Stimulated activated naive CD4-positive, alpha-beta T cell (primary cell): ENCODE measurements around the gene SPTBN5.

Experiments used
- DNase-seq, 6 experiments: peaks; one replicate each; lab custom pipeline; 2025; lab: John Stamatoyannopoulos, UW

SPTBN5 gene

DNA sequence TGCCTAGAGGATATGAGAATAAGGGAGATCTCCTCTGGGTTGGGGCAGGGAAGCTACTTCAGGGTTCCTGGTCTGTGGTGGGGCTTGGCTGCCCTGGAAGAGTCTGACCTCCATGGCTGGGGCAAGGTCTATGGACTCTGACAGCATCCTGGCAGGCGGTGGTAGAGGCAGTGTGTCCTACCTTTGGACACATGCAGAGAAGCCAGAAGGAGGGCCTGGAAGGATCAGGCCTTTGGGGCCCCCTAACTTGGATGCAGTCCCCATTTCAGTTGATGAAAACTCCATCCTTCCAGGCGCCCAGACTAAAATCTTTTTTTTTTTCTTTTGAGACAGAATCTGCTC, 10.4 kb downstream of the SPTBN5 start:
- no peak for DNase-seq

DNA sequence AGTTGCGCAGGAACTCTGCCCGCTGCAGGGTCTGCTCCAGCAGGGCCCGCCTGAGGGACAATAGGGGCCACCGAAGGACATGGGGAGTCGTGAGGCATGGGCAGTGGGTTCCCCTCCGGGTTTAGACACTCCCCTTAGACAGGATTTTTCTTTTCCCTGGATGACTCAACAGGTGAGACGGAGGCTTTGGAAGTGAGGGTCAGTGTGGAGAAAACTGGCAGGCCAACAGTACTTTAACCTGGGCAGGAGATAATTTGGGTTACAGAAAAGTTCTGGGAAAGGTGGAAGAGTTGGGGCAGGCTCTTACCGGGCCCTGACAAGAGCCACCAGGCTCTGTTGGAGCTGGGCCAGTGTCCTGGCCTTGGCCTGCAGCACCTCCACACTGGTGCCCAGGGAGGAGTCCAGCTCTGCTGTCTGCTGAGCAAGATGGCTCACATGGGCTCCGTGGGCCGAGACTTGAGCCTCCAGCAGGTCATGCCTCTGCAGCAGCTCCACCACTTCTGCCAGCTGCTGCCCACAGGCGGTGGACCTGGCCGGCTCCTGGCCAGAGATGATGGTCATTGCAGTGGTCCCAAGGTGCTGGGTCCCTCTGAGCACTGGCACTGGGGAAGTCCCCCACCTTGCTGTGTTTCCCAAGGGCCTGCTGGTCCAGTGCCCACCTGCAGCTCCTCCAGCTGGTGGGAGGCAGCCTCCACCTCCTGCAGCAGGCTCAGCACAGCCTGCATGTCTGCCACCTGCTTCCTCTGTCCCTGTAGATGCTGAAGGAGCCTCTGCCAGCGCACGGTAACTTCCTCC, 11.0 kb downstream of the SPTBN5 start:
- no peak for DNase-seq

DNA sequence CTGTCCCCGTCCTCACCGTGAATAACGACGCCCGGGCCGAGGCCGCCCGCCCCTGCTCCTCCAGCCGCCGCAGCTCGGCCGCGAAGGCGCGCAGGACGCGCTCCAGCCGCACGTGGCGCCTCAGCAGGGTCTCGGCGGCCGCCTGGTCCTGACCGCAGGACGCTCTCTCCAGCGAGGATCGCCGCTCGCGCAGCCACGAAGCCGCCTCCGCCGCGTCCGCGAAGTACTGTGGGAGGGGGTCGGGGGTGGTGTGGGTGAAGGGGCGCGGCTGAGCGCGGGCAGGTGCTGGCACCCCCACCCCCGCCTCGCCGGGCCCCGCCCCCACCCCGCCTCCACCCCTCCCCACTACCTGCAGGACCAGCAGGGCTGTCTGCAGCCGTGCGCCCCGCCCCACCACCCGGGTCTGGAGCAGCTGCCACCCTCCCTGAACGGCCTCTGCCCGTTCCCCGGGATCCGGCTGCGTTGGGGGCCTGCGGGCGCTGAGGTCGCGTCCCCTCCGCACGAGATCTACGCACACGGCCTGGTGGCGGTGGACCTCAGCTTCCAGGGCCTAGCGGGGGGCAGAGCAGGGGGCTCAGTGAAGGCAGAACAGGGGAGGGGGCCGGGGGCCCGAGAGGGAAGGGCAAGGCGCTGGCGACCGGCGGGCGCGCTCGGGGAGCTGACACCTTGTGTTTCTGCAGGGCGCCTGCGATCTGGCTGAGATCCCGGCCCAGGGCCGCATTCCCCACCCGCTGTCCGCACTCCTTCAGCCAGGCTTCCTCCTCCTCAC, 11.7 kb downstream of the SPTBN5 start:
- no peak for DNase-seq

DNA sequence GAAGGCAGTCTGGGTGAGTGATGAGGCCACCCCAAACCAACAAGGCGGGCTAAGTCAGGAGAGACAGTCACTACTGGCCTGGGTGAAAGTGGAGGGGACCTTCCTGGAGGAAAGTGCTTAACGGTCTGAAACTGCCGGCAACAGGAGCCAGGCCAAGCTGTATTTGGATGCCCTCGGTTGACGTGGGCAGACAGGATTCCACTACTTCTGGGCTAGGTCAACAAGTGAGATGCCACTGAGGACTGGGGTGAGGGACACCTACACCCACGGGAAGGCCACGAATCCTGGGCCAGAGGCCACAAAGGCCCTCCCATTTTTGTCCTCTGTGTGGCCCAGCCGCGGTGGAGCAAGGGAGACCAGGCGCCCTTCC, 12.3 kb downstream of the SPTBN5 start:
- no peak for DNase-seq

DNA sequence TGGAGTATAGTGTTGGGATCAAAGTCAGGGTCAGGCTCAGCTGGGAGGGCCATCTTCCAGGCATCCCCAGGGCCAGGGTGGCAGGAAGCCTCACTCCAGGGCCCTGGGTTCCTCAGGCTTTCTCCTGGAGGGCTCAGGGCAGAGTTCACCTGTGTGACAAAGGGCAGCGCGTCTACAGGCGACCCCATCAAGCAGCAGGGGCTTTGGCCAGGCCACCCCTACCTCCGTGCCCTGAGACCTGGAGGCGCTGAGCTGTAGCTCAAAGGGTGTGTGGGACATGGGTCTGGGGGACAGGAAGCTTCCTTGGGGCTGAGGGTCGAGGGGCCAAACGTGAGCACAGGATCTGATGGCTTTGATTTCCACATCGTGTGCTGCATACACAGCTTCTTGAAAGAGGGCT, 12.8 kb downstream of the SPTBN5 start:
- DNase-seq = no peak

DNA sequence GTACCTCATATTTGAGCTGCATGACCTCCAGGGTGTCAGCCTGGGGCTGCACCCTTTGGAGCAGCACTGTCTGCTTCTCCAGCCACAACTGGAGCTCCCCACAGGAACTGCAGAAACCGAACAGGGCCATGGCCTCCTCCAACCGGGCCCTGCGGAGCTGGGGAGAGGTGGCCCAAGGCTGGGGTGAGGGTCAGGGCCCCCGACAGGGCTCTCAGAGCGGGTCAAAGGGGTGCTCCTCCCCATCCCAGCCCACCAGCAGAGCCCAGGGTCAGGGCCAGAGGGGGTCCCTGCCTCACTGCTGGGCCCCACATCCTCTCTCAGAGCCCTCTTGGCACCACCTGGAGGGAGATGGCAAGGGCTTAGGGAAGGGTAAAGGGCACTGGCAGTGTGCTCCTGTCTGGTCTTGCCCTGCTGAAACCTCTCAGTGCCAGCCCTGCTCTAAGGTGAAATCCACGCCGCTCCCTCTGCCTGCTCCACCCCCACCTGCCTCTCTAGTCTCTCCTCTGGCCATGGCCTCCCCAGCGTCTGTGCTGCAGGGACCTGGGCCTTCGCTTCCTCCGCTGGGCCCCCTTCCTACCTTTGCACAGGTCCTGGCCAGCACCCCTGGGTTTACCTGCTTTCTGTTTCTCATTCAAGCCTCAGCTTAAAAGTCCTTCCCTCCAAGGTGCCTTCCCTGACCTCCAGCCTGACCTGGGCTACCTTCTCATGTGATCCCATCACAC, 13.5 kb downstream of the SPTBN5 start:
- DNase-seq = no peak

DNA sequence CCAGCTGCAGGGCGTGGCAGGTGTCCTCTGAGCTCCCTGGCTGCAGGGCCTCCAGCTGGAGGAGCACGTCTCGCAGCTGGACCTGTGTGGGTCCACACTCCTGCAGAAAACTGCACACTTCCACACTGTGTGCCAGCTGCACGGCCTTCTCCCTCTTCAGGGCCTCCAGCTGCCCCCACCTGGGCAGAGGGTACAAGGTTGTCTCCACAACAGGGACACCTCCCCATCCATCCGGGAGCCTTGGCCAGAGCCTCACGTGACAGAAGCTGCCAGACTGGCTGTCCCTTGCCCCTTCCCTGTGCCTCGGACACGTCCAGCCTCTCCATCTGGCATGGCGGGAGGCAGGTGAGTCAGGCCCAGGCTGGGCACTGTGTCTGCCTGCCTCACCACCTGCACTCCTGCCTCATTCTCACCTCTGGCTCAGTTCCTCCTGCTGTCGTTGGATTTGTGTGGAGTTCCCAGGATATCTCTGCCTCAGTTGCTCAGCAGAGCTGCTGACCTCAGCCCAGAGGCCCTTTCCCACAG, 14.5 kb downstream of the SPTBN5 start:
- no peak for DNase-seq

DNA sequence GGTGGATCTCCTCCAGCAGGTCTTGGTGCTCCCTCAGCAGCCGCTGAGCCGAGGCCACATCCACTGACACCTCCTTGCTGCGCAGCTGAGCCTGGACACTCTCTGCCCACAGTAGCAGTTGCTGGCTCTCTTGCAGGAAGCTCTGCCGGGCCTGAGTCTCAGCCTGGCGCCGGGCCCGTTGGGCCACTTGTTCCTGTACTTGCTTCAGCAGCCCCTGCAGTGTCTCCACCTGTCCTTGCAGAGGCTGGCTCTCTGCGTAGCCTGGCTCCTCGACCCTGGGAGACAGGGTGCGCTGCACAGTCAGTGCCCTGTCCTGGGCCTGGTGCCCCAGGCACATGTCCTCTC, 15.5 kb downstream of the SPTBN5 start:
- no peak for DNase-seq

DNA sequence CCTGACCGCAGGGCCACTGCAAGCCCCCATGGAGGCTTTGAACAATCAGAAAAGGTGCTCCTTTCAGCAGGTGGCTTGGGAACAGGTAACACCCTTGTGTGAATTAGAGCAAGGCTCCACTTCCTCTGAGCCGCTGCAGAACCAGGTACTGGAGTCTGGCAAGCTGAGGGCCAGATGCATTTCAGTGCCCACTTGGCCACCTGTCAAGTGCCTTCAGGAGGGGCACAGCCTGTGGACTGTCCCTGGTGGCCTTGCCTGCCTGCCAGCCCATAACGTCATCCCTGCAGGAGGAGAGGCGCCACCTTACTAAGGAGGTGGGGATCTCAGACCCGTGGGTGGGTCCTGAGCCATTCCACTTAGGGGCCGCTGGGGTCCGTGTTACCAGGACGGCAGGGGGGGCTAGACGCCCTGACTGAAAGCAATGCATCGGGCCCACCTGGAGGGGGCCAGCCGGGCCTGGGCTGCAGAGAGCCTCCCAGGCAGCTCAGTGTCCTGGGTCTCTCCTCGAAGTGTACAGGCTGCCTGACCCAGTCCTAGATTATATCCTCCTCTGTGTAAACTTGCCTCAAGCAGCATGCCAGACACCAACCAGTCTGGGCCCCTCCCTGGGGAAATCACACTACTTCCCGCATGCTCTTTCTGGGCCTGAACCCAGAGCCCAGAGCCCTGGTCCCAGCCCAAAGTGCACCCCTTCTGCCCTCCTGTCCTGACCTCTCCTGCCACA, 16.1 kb downstream of the SPTBN5 start:
- DNase-seq = no peak

DNA sequence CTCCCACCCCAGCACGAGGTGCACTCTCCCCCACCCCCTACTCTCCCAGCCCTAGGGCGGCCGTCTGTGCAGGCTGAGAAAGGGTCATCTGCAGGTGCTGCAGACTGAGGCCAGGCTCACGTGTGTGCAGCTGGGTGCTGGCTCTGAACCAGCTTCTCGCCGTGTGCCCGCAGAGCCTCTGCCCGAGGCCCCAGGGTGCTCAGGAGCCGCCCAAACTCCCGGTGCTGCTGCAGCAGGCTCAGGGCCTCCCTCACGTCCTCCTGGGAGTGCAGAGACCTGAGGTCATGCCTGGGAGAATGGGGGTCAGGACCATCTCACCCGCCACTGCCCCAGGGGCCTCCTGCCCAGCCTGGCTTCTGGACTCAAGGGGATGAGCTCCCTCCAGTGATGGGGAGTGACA, 17.2 kb downstream of the SPTBN5 start:
- no peak for DNase-seq

DNA sequence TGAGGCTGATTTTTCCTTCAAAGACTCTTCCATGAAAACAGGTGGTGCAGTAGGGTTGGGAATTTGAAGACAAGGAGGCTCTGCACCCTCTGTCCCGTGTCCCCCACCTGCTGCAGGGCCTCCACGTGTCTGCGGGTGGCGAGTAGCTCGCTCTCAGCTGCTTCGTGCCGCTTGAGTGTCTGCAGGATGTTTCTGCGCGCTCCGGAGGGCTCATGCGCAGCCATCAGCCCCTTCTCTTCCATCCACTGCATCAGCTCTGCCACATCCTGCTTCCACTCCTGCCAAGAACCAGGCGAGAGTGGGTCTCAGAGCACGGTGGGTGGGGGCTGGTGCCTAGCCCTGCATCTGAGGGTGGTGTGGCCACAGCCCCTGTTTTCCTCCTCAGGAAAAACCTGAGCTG, 17.8 kb downstream of the SPTBN5 start:
- DNase-seq = no peak

DNA sequence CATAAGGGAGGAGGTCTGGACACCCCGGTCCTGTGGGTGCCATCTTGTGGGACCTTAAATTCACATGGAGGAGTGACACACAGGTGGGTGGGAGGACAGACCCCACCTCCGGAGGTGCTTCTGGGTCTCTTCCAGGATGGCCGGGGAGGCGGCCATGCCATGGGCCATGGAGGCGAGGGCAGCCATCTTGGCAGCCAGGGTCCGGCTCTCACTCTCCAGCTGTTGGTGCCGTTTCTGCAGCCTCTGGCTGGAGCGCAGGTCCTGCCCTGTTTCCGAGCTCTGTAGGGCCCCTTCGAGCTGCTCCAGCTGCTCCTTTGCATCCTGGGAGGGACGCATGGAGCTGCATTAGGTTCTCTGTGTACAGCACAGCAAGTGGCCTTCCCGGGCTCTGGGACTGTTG, 19.1 kb downstream of the SPTBN5 start:
- DNase-seq = no peak

DNA sequence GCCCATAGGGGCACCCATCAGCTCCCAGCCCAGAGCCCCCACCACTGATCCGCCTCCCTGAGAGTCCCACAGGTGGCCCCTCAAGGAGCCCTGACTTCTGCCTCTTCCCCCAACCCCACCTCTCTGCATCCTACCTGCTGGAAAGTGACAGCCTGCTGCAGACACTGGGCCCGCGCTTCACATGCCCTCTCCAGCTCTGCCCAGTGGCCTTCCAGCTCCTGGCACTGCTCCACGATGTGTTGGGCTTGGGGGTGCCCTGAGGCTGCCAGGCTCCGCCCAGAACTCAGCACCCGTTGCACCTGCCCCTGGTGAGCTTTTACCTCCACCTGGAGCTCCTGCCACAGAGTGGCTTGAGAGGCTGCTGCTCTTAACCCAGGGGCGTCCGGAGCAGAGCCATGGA, 20.1 kb downstream of the SPTBN5 start:
- DNase-seq = no peak

DNA sequence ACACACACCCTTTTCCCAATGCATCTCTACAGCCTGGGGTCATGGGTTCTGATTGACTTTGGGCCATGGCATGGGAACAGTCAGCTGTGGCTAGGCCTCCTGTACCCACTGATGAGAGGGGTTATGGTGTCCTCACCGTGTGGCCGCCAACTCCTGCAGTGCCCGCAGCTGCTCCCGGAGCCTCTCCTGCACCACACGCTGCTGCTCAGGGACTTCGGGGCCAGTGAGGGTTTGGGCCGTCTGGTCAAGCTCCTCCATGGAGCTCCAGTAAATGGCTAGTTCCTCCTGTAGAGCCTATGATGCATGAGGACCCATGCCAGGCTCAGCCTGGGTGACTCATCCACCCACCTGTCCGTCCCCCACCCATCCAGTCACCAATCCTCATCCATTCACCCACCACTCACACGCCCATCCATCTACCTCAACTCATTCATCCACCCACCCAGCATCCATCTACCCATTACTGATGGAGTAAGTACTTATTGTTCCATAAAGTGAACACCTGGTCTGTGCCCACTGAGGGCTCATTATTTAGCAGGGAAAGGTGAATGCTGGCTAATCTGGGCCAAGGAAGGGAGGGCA, 21.6 kb downstream of the SPTBN5 start:
- no peak for DNase-seq

DNA sequence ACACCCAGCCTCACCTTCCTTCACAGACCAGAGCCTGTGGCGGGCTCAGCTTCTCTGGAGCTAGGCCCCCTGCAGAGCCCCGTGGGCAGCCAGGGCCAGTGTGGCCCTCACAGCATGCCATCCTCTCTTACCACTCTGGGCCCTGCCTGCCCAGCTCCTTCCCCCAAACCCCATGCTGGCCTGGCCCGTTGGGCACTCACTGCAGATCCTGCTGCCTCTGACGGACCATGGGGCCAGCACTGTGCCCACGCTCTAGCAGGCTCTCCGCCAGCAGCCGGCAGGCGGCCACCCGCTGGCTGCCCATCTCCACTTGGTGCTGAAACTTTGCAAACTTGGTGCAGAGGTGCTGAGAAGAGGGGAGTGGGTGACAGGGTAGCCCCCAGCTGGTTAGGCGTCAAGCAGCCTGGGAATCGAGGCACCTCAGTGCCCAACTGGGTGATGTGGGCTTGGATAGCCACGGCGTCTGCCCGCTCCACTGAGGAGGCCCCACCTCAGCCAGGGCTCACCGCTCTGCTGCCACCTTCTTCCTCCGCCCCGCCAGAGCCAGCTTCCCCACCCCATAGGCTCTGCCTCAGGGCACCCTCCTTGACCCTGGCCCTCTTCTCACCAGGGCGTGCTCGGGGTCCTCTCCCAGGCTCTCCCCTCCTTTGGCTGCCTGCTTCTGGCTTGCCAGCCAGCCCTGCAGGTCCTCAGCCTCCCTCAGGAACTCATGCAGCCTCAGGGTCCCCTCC, 22.5 kb downstream of the SPTBN5 start:
- DNase-seq = no peak

DNA sequence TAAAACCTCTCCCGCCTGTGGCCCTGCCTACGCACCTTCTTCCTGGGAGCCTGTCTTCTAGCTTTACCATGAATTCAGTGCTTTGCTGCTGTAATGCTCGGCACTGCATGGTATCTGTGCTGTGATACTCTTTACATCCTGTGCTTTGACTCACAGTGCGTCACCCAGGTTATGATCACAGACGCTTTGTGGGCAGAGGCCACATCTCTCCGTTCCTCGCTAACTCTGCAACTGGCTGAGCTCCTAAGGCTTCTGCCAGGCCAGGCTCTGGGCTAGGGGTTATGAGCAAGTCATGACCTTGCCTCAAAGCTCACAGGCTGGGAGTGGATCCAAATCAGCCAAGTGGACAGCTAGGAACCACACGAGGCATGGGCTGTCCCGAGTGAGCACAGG, 23.2 kb downstream of the SPTBN5 start:
- DNase-seq = peak; percentile 10 to 61 (median 41)

DNA sequence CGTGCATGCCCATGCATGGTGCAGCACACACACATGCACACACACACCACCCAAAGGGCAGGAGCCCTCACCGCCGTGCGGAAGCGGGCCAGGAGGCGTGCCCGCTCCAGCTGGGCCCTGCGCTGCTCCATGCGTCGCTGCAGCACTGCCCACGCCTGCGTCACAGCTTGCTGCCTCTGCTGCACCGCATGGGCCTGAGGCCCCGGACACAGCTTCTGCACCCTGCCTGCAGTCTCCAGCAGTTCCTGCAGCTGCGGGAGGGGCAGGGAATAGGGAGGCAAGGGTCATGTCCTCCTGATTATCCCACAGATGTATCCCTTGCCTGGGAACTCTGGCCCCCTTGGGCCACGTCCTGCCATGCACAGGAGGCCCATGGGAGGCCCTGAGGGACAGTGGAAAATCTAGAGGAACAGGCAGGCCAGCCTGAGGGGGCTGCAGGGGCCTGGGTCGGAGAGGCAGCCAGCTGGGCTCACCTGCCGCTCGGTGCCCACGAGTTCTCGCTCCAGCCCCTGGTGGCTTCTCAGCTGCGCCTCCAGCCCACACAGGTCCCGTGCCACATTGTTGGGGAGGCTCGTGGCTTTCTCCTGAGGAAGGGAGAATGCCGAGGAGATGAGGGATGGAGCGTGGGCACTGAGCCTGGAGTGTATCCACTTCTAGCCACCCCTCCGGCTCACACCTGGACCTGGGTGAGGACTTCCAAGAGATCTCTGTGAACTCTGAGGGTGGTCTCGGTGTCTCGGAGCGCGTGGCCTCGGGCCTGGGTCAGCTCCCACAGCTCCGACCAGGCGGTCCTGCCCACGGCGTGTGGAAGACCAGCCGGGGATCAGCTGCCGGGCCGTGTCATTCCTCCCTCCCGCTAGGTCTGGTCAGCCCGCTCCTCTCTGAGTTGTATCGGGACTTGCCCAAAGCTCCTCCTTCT, 23.8 kb downstream of the SPTBN5 start:
- no peak for DNase-seq

DNA sequence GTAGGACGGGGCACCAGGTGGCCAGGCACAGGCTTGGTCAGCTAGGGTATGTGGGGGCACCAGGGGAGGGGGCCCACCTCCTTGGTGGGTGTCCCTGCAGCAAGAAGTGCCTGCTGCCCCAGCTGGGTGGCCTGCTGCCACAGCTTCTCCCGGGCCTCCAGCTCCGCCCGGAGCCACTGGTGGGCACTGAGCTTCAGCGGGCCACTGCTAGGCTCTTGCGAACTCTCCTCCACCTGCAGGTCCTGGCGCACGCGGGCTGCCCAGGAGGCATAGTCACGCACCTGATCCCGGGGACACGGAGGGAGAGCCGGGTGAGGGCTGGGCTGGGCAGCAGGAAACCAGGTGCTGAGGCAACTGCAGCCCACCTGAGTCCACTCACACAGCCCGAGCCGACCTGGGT, 25.5 kb downstream of the SPTBN5 start:
- DNase-seq = no peak

DNA sequence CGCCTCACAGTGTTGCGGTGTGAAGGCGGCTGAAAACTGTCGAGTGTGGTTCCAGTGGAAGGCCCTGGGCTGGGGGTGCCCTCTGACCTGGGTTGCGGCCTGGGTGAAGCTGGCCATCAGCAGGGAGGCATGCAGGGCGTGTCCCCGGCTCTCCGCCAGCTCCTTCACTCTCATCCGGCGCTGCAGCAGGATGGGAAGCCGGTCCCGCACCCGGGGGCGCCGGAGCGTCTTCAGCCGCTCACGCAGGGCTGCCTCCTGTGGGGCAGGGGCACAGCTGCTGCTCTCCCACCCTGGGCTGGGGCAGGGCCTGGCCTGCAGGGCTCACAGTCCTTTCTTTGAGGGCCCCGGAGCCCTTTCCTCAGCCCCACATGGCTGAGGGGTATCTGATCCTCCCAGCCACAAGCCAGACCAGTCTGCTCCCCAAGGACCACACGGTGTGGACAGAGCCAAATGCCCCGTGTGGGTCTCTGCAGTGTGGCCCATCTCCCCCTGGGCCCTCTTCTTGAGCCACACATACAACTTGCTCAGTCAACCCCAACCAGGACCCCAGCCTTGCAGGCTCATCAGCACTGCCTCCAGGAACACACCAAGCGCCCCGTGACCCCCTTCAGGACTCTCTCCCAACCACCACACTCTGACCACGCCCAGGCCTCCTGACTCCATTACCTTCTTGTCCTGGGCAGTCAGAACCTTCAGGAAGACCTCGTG, 26.8 kb downstream of the SPTBN5 start:
- DNase-seq = no peak
